Amniotic stem cell (primary cell): ENCODE results near the gene ASTN2.
A peak's percentile ranks its signal among the peaks of the same experiment; 100 is the strongest.

Experiments used
- DNase-seq: peaks from one replicate; lab custom pipeline; 2025; lab: John Stamatoyannopoulos, UW

Gene ASTN2

DNA sequence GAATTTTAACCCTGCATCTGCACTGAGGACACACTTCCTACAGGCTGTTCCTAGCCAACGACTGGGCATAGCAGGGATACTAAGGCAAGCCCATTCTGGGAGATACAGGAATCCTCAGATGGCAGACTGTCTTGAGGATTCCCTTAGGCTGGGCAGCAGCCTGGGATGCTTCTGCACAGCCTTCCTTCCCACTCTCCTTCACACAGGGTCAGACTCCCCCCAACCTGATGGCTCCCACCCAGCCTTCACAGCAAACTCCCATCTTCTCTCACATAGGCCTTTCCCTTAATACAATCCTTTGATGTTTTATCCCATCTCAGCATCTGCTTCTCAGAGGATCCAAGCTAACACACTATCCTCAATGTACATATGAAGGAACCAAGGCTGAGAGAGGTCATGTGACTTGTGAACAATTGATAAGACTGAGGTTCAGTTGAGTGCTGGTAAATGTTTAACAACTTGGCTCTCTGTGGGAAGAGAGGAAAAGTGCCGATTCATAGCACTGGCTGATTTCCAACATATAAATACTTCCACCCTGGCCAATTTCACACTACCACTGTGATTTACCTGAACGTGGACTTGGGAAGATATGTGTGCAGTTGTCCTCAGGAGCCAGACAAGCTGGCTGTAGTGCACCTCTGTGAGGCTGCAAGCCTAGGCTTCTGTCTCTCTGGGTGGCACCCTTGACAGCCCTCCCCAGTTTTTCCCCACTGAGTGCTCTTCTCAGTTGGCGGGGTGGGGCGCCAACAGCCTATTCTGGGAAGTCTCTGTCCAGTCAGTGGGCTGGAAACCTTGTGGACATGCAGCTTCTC is 848.0 kb downstream of the ASTN2 start:
- no peak for DNase-seq

DNA sequence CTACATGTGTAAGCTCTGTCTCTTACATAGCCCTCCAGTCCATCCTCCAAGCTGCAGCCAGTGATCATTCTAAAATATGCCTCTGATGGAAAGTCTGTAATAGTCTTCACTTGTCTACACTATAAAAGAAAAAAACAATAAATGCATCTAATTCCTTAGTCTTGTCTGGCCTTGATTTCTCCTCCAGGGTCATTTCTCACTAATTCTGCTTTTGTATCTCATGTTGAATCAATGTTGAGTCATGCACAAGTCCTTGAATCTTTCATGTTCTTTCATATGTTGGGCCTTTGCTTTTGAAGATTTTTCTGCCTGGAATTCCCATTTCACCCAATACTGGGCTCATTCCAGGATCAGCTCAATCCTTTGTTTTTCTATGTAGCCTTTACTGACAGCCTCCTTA is 848.9 kb downstream of the ASTN2 start:
- DNase-seq = no peak

DNA sequence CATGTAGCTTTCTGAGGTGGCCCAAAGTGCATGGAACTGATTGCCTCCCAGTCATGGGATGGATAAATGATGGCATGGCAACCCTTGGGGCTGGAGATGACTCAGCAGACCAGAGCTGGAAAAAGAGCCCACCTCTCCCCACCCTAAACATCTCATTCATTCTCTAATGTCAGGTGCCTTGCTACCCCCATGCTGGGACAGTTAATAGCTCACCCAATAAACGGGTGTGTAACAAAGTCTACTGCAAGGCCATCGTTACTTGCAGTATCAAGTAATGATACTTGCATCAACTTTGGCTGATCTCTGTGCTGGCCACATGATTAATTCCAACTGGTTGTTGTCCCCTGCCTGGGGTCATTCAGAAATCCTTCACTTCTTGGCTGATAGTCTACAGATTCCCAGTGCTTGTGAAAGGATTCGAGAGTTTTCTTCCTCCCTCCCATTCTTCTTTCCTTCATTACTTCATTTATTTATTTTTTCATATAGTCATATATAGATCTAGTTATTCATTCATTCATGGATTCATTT is 850.5 kb downstream of the ASTN2 start:
- no peak for DNase-seq

- DNase-seq = no peak
Observed at GRCh38 chr9:116558818-116559540, 855.9 kb downstream of the ASTN2 start.

- no peak for DNase-seq
Observed at GRCh38 chr9:116558035-116558434, 856.8 kb downstream of the ASTN2 start.

- DNase-seq = no peak
Observed at GRCh38 chr9:116555556-116556155, 859.2 kb downstream of the ASTN2 start.

DNA sequence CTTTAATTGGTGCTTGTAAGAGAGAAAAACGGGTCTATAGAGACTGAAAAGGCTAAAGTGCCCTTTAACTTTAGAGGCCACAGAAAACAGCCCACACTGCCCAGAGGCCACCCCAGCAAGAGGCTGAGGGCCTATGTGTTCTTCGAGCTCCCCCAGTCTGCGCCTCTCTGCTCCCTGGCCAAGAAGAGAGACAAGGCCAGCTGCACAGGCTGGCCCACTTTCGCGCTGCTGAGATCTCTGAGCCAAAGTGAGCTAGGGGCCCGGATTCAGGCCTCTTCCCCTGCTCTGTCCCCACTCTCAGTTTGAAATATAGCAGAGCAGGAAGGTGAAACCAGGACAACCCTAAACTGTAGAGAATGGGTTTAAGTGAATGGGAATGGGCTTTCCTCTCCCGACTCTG is 859.7 kb downstream of the ASTN2 start:
- no peak for DNase-seq

- DNase-seq = peak; percentile 19
Observed at GRCh38 chr9:116550696-116551436, 864.0 kb downstream of the ASTN2 start.

GRCh38 chr9:116549786-116550660 is 864.8 kb downstream of the ASTN2 start:
- DNase-seq = no peak

GRCh38 chr9:116549061-116549664 is 865.7 kb downstream of the ASTN2 start:
- DNase-seq = peak; percentile 93

DNA sequence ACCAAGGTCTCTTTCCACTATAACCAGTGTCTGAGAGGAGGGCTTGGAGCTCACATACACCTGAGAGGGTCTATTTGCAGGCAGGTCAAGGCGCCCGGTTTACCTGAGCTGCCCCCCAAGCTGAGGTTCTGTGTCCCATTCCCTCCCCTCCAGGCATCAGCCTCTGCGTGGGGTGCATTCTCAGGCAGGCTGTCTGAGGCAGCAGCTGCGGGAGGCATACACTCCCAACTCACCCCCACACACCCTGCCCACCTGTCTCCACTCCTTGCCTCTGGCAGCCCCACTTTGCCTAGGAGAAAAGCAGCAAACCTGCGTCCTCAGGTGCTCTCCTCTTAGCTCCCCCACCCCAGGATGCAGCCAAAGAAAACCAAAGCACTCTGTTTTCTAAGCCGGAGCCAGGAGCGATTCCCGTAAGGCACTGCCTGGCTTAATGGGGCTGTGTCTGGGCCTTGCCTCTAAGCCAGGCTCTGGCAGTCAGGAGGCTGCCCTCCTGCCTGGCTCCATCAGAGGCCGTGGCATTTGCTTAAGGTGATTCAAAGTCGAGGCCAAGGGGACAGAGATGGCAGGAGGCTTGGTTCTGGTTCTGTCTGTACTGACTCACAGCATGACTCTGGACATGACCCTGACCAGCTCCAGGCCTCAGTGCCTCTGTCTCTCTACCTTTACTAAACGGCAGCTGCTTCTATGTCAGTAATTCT is 867.0 kb downstream of the ASTN2 start:
- no peak for DNase-seq

GRCh38 chr9:116546711-116547581 is 867.9 kb downstream of the ASTN2 start:
- DNase-seq = peak; percentile 13

DNA sequence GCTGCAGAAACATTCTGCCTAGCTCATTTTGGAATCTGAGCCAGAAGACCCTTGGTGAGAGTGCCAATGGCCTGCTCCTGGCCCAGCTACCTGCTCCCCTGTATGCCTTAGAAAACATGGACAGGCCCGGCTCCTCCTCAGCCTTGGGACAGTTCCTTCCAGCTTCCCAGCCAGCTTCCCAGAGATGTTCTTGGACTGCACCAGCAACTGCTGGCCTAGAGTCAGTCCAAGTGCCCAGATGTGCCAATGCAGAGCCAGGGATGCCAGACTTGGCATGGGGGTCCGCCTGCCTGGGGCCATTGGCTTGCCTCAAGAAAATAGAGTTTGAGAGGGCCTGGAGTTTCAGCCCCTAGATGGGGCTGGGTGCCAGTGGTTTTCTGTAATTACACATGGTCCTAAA is 870.0 kb downstream of the ASTN2 start:
- DNase-seq = no peak

GRCh38 chr9:116543731-116544400 is 871.0 kb downstream of the ASTN2 start:
- peak; percentile 39 for DNase-seq

DNA sequence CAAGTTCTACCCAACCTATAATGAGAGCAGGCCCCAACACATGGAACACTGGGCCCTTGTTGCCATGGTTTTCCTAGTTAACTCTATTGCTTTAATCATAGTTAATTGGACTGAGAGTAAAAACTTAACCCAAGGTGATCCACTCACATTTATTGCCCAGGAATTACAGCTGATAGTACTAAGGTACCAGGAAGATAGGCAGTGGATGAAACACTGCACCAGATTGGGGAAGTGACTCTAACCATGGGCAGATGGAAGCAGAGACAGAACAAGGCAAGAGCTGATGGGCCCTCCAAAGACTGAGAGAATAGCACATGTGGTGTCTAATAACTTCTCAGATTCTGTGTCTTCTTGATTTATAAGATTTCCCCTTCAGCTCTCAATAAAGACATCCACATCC is 873.5 kb downstream of the ASTN2 start:
- DNase-seq = no peak

- no peak for DNase-seq
Observed at GRCh38 chr9:116539549-116539948, 875.3 kb downstream of the ASTN2 start.

- no peak for DNase-seq
Observed at GRCh38 chr9:116525611-116526010, 889.2 kb downstream of the ASTN2 start.

GRCh38 chr9:116524778-116525470 is 889.9 kb downstream of the ASTN2 start:
- no peak for DNase-seq
